Measurements from ENCODE around the gene MMP17. TPM values are rescaled to one million over a fixed set of nuclear protein-coding genes. Genes with fewer than 3 reads are reported as not detected.

Gene MMP17
- total RNA-seq, 2 experiments from 2014 or later = 0.48 to 1.1 TPM

GRCh38 chr12:131829356-131829747, 1.2 kb downstream of the MMP17 start:
- peaks cover 11% of the 10 kb centered on the region for H3K4me1 Mint-ChIP-seq
- H3K27ac Mint-ChIP-seq = no peak overlapping the region
- ChIA-PET POLR2A (no interaction called here), CTCF (interaction anchor here (3.0 kb wide), 1 partner anchor 724 kb away, joined by 16 read pairs; no protein-coding TSS in a partner anchor)
- no peaks in the 10 kb centered on the region for H3K36me3 Mint-ChIP-seq (ENCODE audit: low read depth)
- DNase-seq = no peak
- H3K9me3 Mint-ChIP-seq = no peaks in the 10 kb centered on the region
- H3K27me3 Mint-ChIP-seq = peaks cover 42% of the 10 kb centered on the region
- peak overlapping the region; percentile 13 for H3K4me3 Mint-ChIP-seq

- peaks cover 42% of the 10 kb centered on the region for H3K27me3 Mint-ChIP-seq
- H3K4me1 Mint-ChIP-seq = peaks cover 11% of the 10 kb centered on the region
- no peak overlapping the region for H3K4me3 Mint-ChIP-seq
- CTCF ChIA-PET = interaction anchor here (1.6 to 3.0 kb wide), 2 partner anchors 75 to 725 kb away, joined by 6 to 16 read pairs; no protein-coding TSS in a partner anchor
- no peak overlapping the region for H3K27ac Mint-ChIP-seq
- no peaks in the 10 kb centered on the region for H3K36me3 Mint-ChIP-seq (ENCODE audit: low read depth)
- POLR2A ChIA-PET = no interaction called here
- DNase-seq = no peak
- H3K9me3 Mint-ChIP-seq = no peaks in the 10 kb centered on the region
These were observed 1.7 kb downstream of the MMP17 start for GRCh38 chr12:131829791-131830334.

GRCh38 chr12:131830335-131830913, 2.2 kb downstream of the MMP17 start:
- Mint-ChIP-seq H3K9me3 (no peaks in the 10 kb centered on the region), H3K4me1 (peaks cover 11% of the 10 kb centered on the region), H3K27me3 (peaks cover 39% of the 10 kb centered on the region), H3K27ac (no peak overlapping the region), H3K36me3 (ENCODE audit: low read depth) (no peaks in the 10 kb centered on the region), H3K4me3 (peak overlapping the region; percentile 7)
- ChIA-PET POLR2A (no interaction called here), CTCF (interaction anchor here (1.6 to 3.0 kb wide), 2 partner anchors 75 to 725 kb away, joined by 6 to 16 read pairs; no protein-coding TSS in a partner anchor)
- peak; percentile 52 for DNase-seq

GRCh38 chr12:131830914-131831571, 2.9 kb downstream of the MMP17 start:
- no peak overlapping the region for H3K27ac Mint-ChIP-seq
- H3K9me3 Mint-ChIP-seq = no peaks in the 10 kb centered on the region
- peak overlapping the region; percentile 7 for H3K4me3 Mint-ChIP-seq
- no peaks in the 10 kb centered on the region for H3K36me3 Mint-ChIP-seq (ENCODE audit: low read depth)
- ChIA-PET POLR2A (no interaction called here), CTCF (interaction anchor here (0.8 to 3.0 kb wide), 3 partner anchors 26 to 726 kb away, joined by 3 to 16 read pairs (median 6); no protein-coding TSS in a partner anchor)
- peaks cover 36% of the 10 kb centered on the region for H3K27me3 Mint-ChIP-seq
- H3K4me1 Mint-ChIP-seq = peaks cover 11% of the 10 kb centered on the region
- DNase-seq = no peak

- Mint-ChIP-seq H3K9me3 (no peaks in the 10 kb centered on the region), H3K4me1 (peaks cover 11% of the 10 kb centered on the region), H3K4me3 (no peak overlapping the region), H3K27me3 (peaks cover 30% of the 10 kb centered on the region), H3K36me3 (ENCODE audit: low read depth) (no peaks in the 10 kb centered on the region), H3K27ac (no peak overlapping the region)
- no peak for DNase-seq
- ChIA-PET POLR2A (no interaction called here), CTCF (interaction anchor here (0.8 to 1.6 kb wide), 2 partner anchors 26 to 76 kb away, joined by 3 to 6 read pairs; no protein-coding TSS in a partner anchor)
These were observed 3.4 kb downstream of the MMP17 start for GRCh38 chr12:131831635-131832041.

GRCh38 chr12:131832321-131833231, 4.4 kb downstream of the MMP17 start:
- Mint-ChIP-seq H3K9me3 (no peaks in the 10 kb centered on the region), H3K4me3 (no peak overlapping the region), H3K4me1 (peaks cover 11% of the 10 kb centered on the region), H3K36me3 (ENCODE audit: low read depth) (no peaks in the 10 kb centered on the region), H3K27ac (no peak overlapping the region), H3K27me3 (peaks cover 22% of the 10 kb centered on the region)
- POLR2A ChIA-PET = no interaction called here
- no peak for DNase-seq
- CTCF ChIA-PET = no interaction called here

- CTCF ChIA-PET = no interaction called here
- POLR2A ChIA-PET = no interaction called here
- no peak for DNase-seq
- Mint-ChIP-seq H3K4me3 (no peak overlapping the region), H3K27ac (no peak overlapping the region), H3K27me3 (peaks cover 21% of the 10 kb centered on the region), H3K4me1 (peaks cover 10% of the 10 kb centered on the region), H3K9me3 (no peaks in the 10 kb centered on the region), H3K36me3 (ENCODE audit: low read depth) (no peaks in the 10 kb centered on the region)
These were observed 5.2 kb downstream of the MMP17 start for GRCh38 chr12:131833288-131833895.

- CTCF ChIA-PET = no interaction called here
- H3K9me3 Mint-ChIP-seq = no peaks in the 10 kb centered on the region
- no peak overlapping the region for H3K27ac Mint-ChIP-seq
- no peaks in the 10 kb centered on the region for H3K36me3 Mint-ChIP-seq (ENCODE audit: low read depth)
- no peak overlapping the region for H3K4me3 Mint-ChIP-seq
- peaks cover 10% of the 10 kb centered on the region for H3K4me1 Mint-ChIP-seq
- H3K27me3 Mint-ChIP-seq = peaks cover 20% of the 10 kb centered on the region
- DNase-seq = no peak
- POLR2A ChIA-PET = no interaction called here
These were observed 5.9 kb downstream of the MMP17 start for GRCh38 chr12:131833896-131834641.

- Mint-ChIP-seq H3K27ac (no peak overlapping the region), H3K9me3 (no peaks in the 10 kb centered on the region), H3K4me3 (no peak overlapping the region), H3K4me1 (peaks cover 5% of the 10 kb centered on the region), H3K27me3 (peaks cover 15% of the 10 kb centered on the region), H3K36me3 (ENCODE audit: low read depth) (no peaks in the 10 kb centered on the region)
- DNase-seq = no peak
- CTCF ChIA-PET = interaction anchor here (1.1 to 1.3 kb wide), 3 partner anchors 93 to 730 kb away, joined by 3 to 5 read pairs (median 4); no protein-coding TSS in a partner anchor
- POLR2A ChIA-PET = no interaction called here
These were observed 6.8 kb downstream of the MMP17 start for GRCh38 chr12:131834798-131835615.

- no peaks in the 10 kb centered on the region for H3K9me3 Mint-ChIP-seq
- POLR2A ChIA-PET = no interaction called here
- DNase-seq = no peak
- H3K36me3 Mint-ChIP-seq (ENCODE audit: low read depth) = no peaks in the 10 kb centered on the region
- no peak overlapping the region for H3K4me3 Mint-ChIP-seq
- CTCF ChIA-PET = interaction anchor here (1.1 to 1.3 kb wide), 3 partner anchors 93 to 731 kb away, joined by 3 to 5 read pairs (median 4); no protein-coding TSS in a partner anchor
- H3K27ac Mint-ChIP-seq = no peak overlapping the region
- peaks cover 15% of the 10 kb centered on the region for H3K27me3 Mint-ChIP-seq
- H3K4me1 Mint-ChIP-seq = peaks cover 5% of the 10 kb centered on the region
These were observed 7.5 kb downstream of the MMP17 start for GRCh38 chr12:131835616-131836171.

- Mint-ChIP-seq H3K27ac (no peak overlapping the region), H3K4me1 (peaks cover under 1% of the 10 kb centered on the region), H3K27me3 (peaks cover 10% of the 10 kb centered on the region), H3K9me3 (no peaks in the 10 kb centered on the region), H3K4me3 (no peak overlapping the region), H3K36me3 (ENCODE audit: low read depth) (no peaks in the 10 kb centered on the region)
- DNase-seq = no peak
- ChIA-PET POLR2A (no interaction called here), CTCF (interaction anchor here (1.0 to 1.3 kb wide), 4 partner anchors 16 to 731 kb away, joined by 3 to 5 read pairs (median 4); no protein-coding TSS in a partner anchor)
These were observed 8.0 kb downstream of the MMP17 start for GRCh38 chr12:131836193-131836592.

Data from activated CD4-positive, alpha-beta memory T cell treated with anti-CD3 and anti-CD28 coated beads, Interleukin-2, amount 10 ng/mL, durations not matched to agents 7 days and 5 days (primary cell).